Choroid plexus epithelial cell (primary cell): ENCODE measurements around the gene NCS1.

Experiments
- DNase-seq: peaks from one replicate; pipeline ENCODE4 v3.0.0-alpha.2; 2010; ENCODE audit warnings: low read depth
- H3K4me3 ChIP-seq: 2 replicates; pipeline ENCODE4 v1.5.1; 2011; ENCODE audit warnings: low read depth, mild to moderate bottlenecking, control low read depth, low read length, moderate library complexity
- TF ChIP-seq, protein P1 (sequence below): conservative IDR thresholded peaks from 2 replicates; pipeline ENCODE4 v1.5.1; 2011; ENCODE audit warnings: low read depth, mild to moderate bottlenecking, control low read depth, inconsistent platforms, low read length, moderate library complexity

NCS1 gene

DNA sequence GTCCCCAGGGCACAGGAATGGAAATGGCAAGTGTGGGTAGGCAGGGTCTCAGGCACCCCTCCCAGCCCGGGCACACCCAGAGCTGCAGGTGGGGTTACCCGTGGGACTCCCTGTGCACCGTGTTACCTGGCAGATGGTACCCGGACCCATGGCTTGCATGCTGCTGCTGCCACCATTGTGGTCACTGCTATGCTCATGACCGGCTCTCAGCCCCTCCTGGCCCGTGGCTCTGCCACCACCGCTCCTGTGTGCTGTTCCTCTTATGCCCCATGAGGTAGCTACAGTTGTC, 71.6 kb downstream of the NCS1 start:
- H3K4me3 ChIP-seq, result no peak overlapping the region
- TF ChIP-seq, protein P1, sequence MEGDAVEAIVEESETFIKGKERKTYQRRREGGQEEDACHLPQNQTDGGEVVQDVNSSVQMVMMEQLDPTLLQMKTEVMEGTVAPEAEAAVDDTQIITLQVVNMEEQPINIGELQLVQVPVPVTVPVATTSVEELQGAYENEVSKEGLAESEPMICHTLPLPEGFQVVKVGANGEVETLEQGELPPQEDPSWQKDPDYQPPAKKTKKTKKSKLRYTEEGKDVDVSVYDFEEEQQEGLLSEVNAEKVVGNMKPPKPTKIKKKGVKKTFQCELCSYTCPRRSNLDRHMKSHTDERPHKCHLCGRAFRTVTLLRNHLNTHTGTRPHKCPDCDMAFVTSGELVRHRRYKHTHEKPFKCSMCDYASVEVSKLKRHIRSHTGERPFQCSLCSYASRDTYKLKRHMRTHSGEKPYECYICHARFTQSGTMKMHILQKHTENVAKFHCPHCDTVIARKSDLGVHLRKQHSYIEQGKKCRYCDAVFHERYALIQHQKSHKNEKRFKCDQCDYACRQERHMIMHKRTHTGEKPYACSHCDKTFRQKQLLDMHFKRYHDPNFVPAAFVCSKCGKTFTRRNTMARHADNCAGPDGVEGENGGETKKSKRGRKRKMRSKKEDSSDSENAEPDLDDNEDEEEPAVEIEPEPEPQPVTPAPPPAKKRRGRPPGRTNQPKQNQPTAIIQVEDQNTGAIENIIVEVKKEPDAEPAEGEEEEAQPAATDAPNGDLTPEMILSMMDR, result no peak
- no peak for DNase-seq

DNA sequence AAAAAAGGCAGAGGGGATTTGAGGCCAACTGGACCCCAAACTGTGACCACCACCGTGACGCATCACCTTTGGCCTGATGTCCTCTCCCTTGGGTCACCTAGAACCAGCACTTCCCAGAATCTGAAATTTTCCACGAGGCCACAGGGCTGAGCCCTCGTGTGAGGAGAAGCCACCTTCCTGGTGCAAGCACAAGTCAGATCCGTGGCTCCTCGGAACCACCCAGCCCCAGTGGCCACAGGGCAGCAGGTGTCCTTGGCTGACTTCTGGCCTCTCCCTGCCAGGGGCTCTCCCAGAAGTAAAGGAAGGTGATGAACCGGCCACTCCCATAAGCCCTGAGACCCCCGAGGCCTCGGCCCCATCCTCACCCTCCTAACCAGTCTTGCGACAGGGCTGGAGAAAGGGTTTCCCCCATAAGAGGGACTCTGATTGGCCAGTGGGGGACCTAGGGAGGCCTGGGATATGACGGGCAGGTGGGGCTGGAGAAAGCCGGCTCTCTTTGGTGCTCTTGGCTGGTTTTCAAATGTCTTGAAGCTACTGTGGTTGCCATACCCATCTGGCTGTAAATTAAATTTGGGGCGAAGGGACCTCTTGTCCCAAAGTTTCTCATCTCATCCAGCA, 72.5 kb downstream of the NCS1 start:
- no peak overlapping the region for H3K4me3 ChIP-seq
- DNase-seq, result no peak
- TF ChIP-seq, protein P1, result no peak

DNA sequence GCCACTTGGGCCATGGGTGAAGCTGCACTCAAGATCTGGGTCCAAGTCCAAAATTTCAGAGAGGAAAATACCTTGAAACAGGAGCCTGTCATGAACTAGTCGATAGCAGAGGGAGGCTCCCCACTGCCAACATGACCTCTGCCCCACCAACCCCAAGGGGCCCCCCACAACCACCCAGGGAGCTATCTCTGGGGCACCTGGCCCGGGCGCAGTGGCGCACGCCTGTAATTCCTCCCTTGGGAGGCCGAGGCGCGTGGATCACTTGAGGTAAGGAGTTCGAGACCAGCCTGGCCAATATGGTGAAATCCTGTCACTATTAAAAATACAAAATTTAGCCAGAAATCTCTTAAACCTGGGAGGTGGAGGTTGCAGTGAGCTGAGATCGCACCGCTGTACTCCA, 73.3 kb downstream of the NCS1 start:
- H3K4me3 ChIP-seq, result no peak overlapping the region
- TF ChIP-seq, protein P1, result no peak
- no peak for DNase-seq

DNA sequence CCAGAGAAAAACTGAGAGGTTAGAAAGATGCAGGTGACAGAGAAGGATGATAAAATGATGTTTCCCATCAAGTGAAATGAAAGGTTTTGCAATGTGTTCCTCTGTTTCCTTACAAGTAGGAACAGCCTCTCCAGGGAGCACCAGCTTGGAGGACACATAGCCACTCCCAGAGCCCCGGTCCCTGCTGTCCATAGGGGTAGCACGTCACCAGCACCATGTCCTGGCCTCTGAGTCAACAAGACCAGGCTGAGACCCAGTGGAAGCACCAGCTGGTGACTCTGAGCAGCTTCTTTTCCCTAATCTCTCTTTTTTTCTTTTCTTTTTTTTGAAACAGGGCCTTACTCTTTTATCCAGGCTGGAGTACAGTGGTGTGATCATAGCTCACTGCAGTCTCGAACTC, 73.9 kb downstream of the NCS1 start:
- TF ChIP-seq, protein P1, result no peak
- no peak overlapping the region for H3K4me3 ChIP-seq
- DNase-seq, result no peak

DNA sequence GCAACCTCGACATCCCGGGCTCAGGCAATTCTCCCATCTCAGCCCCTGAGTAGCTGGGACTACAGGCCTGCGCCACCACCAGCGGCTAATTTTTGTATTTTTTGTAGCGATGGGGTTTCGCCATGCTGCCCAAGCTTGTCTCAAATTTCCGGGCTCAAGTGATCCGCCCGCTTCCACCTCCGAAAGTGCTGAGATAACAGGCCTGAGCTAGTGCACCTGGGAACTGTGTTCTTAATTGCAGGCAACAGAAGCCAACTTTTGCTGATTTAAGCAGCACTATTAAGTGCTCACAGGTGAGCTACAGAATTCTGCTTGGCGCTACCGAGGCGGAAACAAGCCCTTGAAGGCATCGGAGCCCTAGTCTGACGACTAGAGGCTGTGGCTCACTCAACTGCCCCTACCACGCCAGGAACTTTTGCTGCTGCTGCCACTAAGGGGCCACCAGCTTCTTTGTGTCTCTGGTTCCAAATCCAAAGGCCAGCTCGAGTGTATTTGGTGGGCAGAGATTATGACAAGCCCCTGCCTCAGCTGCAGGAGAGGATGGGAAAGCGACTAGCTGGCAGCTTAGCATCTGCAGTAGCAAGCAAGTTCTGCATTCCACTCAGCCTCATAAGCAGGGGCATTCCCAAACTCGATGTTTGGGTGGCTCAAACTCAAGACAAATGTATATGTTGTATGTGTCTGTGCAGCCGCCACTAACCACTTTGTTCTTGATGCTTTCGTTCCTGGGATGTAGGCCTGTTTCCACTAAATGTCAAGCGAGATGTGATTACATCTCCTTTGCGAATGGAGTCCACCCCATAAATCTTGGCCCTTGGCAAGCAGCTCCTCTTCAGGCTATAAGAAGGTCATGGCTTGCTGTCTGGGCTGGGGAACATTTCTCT, 82.8 kb downstream of the NCS1 start:
- no peak for DNase-seq
- TF ChIP-seq, protein P1, result no peak
- no peak overlapping the region for H3K4me3 ChIP-seq

DNA sequence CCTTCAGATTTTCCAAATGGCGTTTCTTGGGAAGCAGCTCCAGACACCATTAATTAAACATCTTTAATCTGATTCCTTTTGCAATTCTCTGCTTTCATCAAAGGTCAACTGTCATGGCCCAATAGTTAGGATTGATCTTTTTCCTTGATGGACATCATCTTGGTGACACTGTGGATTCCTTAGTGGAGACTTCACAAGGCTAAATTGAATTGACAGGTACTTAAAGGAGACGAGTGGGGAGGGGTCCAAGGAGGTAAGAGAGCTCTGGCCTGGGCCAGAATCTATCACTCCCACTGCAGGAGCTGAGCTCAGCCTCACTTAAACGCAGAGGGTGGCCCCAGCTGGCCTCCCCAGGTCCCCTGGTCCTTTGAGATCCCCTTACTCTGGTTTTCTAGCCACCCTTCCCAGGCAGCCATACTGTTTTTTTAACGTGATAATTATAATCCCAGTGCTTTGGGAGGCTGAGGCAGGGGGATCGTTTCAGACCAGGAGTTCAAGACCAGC, 83.5 kb downstream of the NCS1 start:
- TF ChIP-seq, protein P1, result no peak
- H3K4me3 ChIP-seq, result no peak overlapping the region
- DNase-seq, result no peak
